GM23338 (cell line): ENCODE data around the gene TAGLN2. TPM values are rescaled to one million over a fixed set of nuclear protein-coding genes. Genes with fewer than 3 reads are reported as not detected.

ENCODE experiments used
- ATAC-seq: fragments of 200-7000 bp; cut with Tn5 transposase; 3 replicates; pipeline ENCODE4 v1.9.1; 2020
- DNase-seq: peaks from one replicate; pipeline ENCODE4 v3.0.0-alpha.2; 2015; ENCODE audit warnings: low spot score
- H2AFZ ChIP-seq: fragments of 200-600 bp; sonication (generic); 2 replicates; pipeline ENCODE4 v1.8.0; 2016; ENCODE audit warnings: antibody characterized with exemption, mild to moderate bottlenecking, moderate library complexity
- H3F3A ChIP-seq: fragments of 200-600 bp; sonication (generic); replicated peaks from 2 replicates; pipeline ENCODE4 v1.8.0; 2017; ENCODE audit warnings: antibody characterized with exemption, mixed run types, low read depth
- H3K27ac ChIP-seq: fragments of 200-600 bp; sonication (generic); 2 replicates; pipeline ENCODE4 v1.6.1; 2016; ENCODE audit warnings: low read depth
- H3K27me3 ChIP-seq: fragments of 200-600 bp; sonication (generic); 2 replicates; pipeline ENCODE4 v1.8.0; 2016; ENCODE audit warnings: mild to moderate bottlenecking, mixed run types, moderate library complexity; ENCODE audit not compliant: insufficient read depth
- H3K36me3 ChIP-seq: fragments of 200-600 bp; sonication (generic); 2 replicates; pipeline ENCODE4 v1.8.0; 2016; ENCODE audit warnings: mild to moderate bottlenecking; ENCODE audit not compliant: insufficient read depth
- H3K4me1 ChIP-seq: fragments of 200-600 bp; sonication (generic); 2 replicates; pipeline ENCODE4 v1.8.0; 2016; ENCODE audit warnings: mild to moderate bottlenecking, moderate library complexity; ENCODE audit not compliant: insufficient read depth
- H3K4me2 ChIP-seq: fragments of 200-600 bp; sonication (generic); 2 replicates; pipeline ENCODE4 v1.7.1; 2017; ENCODE audit warnings: mixed run types
- H3K4me3 ChIP-seq: fragments of 200-600 bp; sonication (generic); 2 replicates; pipeline ENCODE4 v1.6.1; 2016; ENCODE audit warnings: mixed run types
- H3K79me2 ChIP-seq: fragments of 200-600 bp; sonication (generic); replicated peaks from 2 replicates; pipeline ENCODE4 v1.8.0; 2017; ENCODE audit warnings: mild to moderate bottlenecking; ENCODE audit not compliant: insufficient read depth
- H3K9me2 ChIP-seq: fragments of 200-600 bp; sonication (generic); 2 replicates; pipeline ENCODE4 v1.8.0; 2017; ENCODE audit not compliant: insufficient read depth
- H4K20me1 ChIP-seq: fragments of 200-600 bp; sonication (generic); replicated peaks from 2 replicates; pipeline ENCODE4 v1.8.0; 2017; ENCODE audit warnings: mild to moderate bottlenecking; ENCODE audit not compliant: insufficient read depth
- H3K27ac Mint-ChIP-seq: 2 replicates; pipeline ENCODE4 v1.8.0; 2020; ENCODE audit warnings: inconsistent platforms, mild to moderate bottlenecking, moderate library complexity, mixed read lengths
- H3K27me3 Mint-ChIP-seq: 3 replicates; pipeline ENCODE4 v1.8.0; 2022; ENCODE audit warnings: low read depth, mild to moderate bottlenecking, moderate library complexity, mixed read lengths, inconsistent platforms; ENCODE audit not compliant: insufficient read depth, poor library complexity
- H3K36me3 Mint-ChIP-seq: 3 replicates; pipeline ENCODE4 v1.8.0; 2021; ENCODE audit warnings: low read depth, mild to moderate bottlenecking, inconsistent platforms, moderate library complexity, mixed read lengths
- H3K4me1 Mint-ChIP-seq: 3 replicates; pipeline ENCODE4 v1.8.0; 2020; ENCODE audit warnings: mild to moderate bottlenecking, inconsistent platforms, mixed read lengths
- H3K4me3 Mint-ChIP-seq: 3 replicates; pipeline ENCODE4 v1.8.0; 2021; ENCODE audit warnings: moderate library complexity, mild to moderate bottlenecking, inconsistent platforms, mixed read lengths
- H3K9me3 Mint-ChIP-seq: 3 replicates; pipeline ENCODE4 v1.8.0; 2020; ENCODE audit warnings: moderate library complexity, mild to moderate bottlenecking, inconsistent platforms, mixed read lengths
- EZH2 ChIP-seq: fragments of 200-600 bp; sonication (generic); IDR thresholded peaks from one replicate; pipeline ENCODE4 v1.8.0; 2017; ENCODE audit warnings: antibody characterized with exemption, mild to moderate bottlenecking, low read depth; ENCODE audit not compliant: unreplicated experiment
- EZH2phosphoT487 ChIP-seq: fragments of 200-600 bp; sonication (generic); IDR thresholded peaks from one replicate; pipeline ENCODE4 v1.8.1; 2018; ENCODE audit warnings: antibody characterized with exemption; ENCODE audit not compliant: unreplicated experiment
- NANOG ChIP-seq: IDR thresholded peaks from 2 replicates; pipeline ENCODE4 v1.6.1; 2016; ENCODE audit warnings: antibody characterized with exemption, borderline replicate concordance
- POLR2AphosphoS5 ChIP-seq: IDR thresholded peaks from 2 replicates; pipeline ENCODE4 v1.6.1; 2016; ENCODE audit warnings: antibody characterized with exemption, low read depth
- REST ChIP-seq: IDR thresholded peaks from one replicate; pipeline ENCODE4 v1.6.1; 2018; ENCODE audit warnings: antibody characterized with exemption; ENCODE audit not compliant: unreplicated experiment
- STAT1 ChIP-seq: IDR thresholded peaks from one replicate; pipeline ENCODE4 v1.6.1; 2016; ENCODE audit warnings: antibody characterized with exemption; ENCODE audit not compliant: unreplicated experiment
- ZNF114 ChIP-seq: fragments of 250-450 bp; sonication (Bioruptor Pico); IDR thresholded peaks from 2 replicates; pipeline ENCODE4 v1.5.0; 2020; ENCODE audit warnings: mild to moderate bottlenecking, moderate library complexity
- ZNF331 ChIP-seq: fragments of 250-450 bp; sonication (Bioruptor Pico); IDR thresholded peaks from 2 replicates; pipeline ENCODE4 v1.5.0; 2020; ENCODE audit warnings: low read depth, mild to moderate bottlenecking, moderate library complexity
- polyA plus RNA-seq: library from polyadenylated mRNA; unstranded; fragments of >200 nt; fragmentation: Nextera tagmentation; extraction: Ambion mirVana; gene quantifications from 2 replicates; pipeline ENCODE4 v1.2.1, GENCODE V29; 2016
- total RNA-seq: library from RNA; depleted of rRNA; stranded (reverse); fragments of >200 nt; shearing (Covaris generic); gene quantifications from 2 replicates; pipeline ENCODE4 v1.2.3, GENCODE V29; 2014
- TF ChIP-seq, protein P1 (sequence below): fragments of 250-450 bp; sonication (Bioruptor Pico); IDR thresholded peaks from 2 replicates; pipeline ENCODE4 v1.5.0; 2020; ENCODE audit warnings: mild to moderate bottlenecking, moderate library complexity

The TAGLN2 gene
- total and polyA plus RNA-seq, 2 experiments from 2014 or later, result 58.2 to 60.1 TPM

GRCh38 chr1:159939678-159940002, 14.3 kb upstream of the TAGLN2 start:
- peaks cover 37% of the 10 kb centered on the region for H3K36me3 Mint-ChIP-seq
- H3K4me3 ChIP-seq, result no peak overlapping the region
- H2AFZ ChIP-seq, result no peak overlapping the region
- H3K4me1 Mint-ChIP-seq, result peaks cover 49% of the 10 kb centered on the region
- ATAC-seq (no peak), DNase-seq (no peak)
- H3K4me3 Mint-ChIP-seq, result no peak overlapping the region
- H3K27me3 Mint-ChIP-seq, result peaks cover 21% of the 10 kb centered on the region
- no peaks in the 10 kb centered on the region for H3K9me2 ChIP-seq
- 0 out of 2 replicates have a peak, but pooled peaks cover 7% of the 10 kb centered on the region for H3K36me3 ChIP-seq
- TF ChIP-seq NANOG, result no peak
- TF ChIP-seq, protein P1, sequence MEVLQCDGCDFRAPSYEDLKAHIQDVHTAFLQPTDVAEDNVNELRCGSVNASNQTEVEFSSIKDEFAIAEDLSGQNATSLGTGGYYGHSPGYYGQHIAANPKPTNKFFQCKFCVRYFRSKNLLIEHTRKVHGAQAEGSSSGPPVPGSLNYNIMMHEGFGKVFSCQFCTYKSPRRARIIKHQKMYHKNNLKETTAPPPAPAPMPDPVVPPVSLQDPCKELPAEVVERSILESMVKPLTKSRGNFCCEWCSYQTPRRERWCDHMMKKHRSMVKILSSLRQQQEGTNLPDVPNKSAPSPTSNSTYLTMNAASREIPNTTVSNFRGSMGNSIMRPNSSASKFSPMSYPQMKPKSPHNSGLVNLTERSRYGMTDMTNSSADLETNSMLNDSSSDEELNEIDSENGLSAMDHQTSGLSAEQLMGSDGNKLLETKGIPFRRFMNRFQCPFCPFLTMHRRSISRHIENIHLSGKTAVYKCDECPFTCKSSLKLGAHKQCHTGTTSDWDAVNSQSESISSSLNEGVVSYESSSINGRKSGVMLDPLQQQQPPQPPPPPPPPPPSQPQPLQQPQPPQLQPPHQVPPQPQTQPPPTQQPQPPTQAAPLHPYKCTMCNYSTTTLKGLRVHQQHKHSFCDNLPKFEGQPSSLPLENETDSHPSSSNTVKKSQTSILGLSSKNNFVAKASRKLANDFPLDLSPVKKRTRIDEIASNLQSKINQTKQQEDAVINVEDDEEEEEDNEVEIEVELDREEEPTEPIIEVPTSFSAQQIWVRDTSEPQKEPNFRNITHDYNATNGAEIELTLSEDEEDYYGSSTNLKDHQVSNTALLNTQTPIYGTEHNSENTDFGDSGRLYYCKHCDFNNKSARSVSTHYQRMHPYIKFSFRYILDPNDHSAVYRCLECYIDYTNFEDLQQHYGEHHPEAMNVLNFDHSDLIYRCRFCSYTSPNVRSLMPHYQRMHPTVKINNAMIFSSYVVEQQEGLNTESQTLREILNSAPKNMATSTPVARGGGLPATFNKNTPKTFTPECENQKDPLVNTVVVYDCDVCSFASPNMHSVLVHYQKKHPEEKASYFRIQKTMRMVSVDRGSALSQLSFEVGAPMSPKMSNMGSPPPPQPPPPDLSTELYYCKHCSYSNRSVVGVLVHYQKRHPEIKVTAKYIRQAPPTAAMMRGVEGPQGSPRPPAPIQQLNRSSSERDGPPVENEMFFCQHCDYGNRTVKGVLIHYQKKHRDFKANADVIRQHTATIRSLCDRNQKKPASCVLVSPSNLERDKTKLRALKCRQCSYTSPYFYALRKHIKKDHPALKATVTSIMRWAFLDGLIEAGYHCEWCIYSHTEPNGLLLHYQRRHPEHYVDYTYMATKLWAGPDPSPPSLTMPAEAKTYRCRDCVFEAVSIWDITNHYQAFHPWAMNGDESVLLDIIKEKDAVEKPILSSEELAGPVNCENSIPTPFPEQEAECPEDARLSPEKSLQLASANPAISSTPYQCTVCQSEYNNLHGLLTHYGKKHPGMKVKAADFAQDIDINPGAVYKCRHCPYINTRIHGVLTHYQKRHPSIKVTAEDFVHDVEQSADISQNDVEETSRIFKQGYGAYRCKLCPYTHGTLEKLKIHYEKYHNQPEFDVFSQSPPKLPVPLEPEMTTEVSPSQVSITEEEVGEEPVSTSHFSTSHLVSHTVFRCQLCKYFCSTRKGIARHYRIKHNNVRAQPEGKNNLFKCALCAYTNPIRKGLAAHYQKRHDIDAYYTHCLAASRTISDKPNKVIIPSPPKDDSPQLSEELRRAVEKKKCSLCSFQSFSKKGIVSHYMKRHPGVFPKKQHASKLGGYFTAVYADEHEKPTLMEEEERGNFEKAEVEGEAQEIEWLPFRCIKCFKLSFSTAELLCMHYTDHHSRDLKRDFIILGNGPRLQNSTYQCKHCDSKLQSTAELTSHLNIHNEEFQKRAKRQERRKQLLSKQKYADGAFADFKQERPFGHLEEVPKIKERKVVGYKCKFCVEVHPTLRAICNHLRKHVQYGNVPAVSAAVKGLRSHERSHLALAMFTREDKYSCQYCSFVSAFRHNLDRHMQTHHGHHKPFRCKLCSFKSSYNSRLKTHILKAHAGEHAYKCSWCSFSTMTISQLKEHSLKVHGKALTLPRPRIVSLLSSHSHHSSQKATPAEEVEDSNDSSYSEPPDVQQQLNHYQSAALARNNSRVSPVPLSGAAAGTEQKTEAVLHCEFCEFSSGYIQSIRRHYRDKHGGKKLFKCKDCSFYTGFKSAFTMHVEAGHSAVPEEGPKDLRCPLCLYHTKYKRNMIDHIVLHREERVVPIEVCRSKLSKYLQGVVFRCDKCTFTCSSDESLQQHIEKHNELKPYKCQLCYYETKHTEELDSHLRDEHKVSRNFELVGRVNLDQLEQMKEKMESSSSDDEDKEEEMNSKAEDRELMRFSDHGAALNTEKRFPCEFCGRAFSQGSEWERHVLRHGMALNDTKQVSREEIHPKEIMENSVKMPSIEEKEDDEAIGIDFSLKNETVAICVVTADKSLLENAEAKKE, result no peak
- no peak for TF ChIP-seq EZH2phosphoT487
- TF ChIP-seq POLR2AphosphoS5, result no peak
- no peak for TF ChIP-seq REST
- TF ChIP-seq ZNF114, result no peak
- TF ChIP-seq ZNF331, result no peak
- no peak for TF ChIP-seq EZH2
- TF ChIP-seq STAT1, result no peak
- peaks cover 28% of the 10 kb centered on the region for H3K4me1 ChIP-seq
- H3K27ac Mint-ChIP-seq, result no peak overlapping the region
- peaks cover 4% of the 10 kb centered on the region; the same call in 1 of the 2 replicates for H4K20me1 ChIP-seq
- no peak overlapping the region for H3K4me2 ChIP-seq
- no peak overlapping the region for H3K27ac ChIP-seq
- H3K79me2 ChIP-seq, result peaks cover 13% of the 10 kb centered on the region; the same call in 1 of the 2 replicates
- no peaks in the 10 kb centered on the region for H3K9me3 Mint-ChIP-seq
- no peaks in the 10 kb centered on the region for H3F3A ChIP-seq
- H3K27me3 ChIP-seq, result no peaks in the 10 kb centered on the region
